H1 (cell line): ENCODE data around the gene PDCD5.

Experiments used
- BACH1 ChIP-seq: IDR thresholded peaks from 2 replicates; pipeline ENCODE4 v1.6.1; 2012; ENCODE audit warnings: low read length, improper control_type of control experiment
- CEBPB ChIP-seq: IDR thresholded peaks from 2 replicates; pipeline ENCODE4 v1.6.1; 2012; ENCODE audit warnings: low read depth, low read length
- CHD2 ChIP-seq: IDR thresholded peaks from 2 replicates; pipeline ENCODE4 v1.6.1; 2012; ENCODE audit warnings: low read length, improper control_type of control experiment
- MAFK ChIP-seq: IDR thresholded peaks from 2 replicates; pipeline ENCODE4 v1.6.1; 2012; ENCODE audit warnings: low read depth, mild to moderate bottlenecking, improper control_type of control experiment, low read length
- POLR2A ChIP-seq, 2 experiments: IDR thresholded peaks; 1 replicate in 1 of 2; 2 replicates in 1 of 2; pipeline ENCODE4 v1.6.1; 2011; ENCODE audit warnings: low read depth in 2 of 2, low read length in 2 of 2, mild to moderate bottlenecking in 2 of 2; ENCODE audit errors: control extremely low read depth in 1 of 2
- RBBP5 ChIP-seq: IDR thresholded peaks from 2 replicates; pipeline ENCODE4 v1.7.1; 2012; ENCODE audit warnings: low read depth, mild to moderate bottlenecking, inconsistent platforms, low read length, moderate library complexity, borderline replicate concordance
- RXRA ChIP-seq: IDR thresholded peaks from 2 replicates; pipeline ENCODE4 v1.6.1; 2011; ENCODE audit warnings: low read depth, mild to moderate bottlenecking, low read length, moderate library complexity; ENCODE audit not compliant: insufficient read depth
- SIN3A ChIP-seq, 2 experiments: IDR thresholded peaks in 1 of 2; conservative IDR thresholded peaks in 1 of 2; 2 replicates each; pipeline ENCODE4 v1.6.1; 2011 to 2012; ENCODE audit warnings: low read length in 2 of 2, improper control_type of control experiment in 1 of 2, low read depth in 1 of 2, mild to moderate bottlenecking in 1 of 2
- TF ChIP-seq, protein P1 (sequence below), 3 experiments: IDR thresholded peaks; 1 replicate in 2 of 3; 2 replicates in 1 of 3; pipeline versions ENCODE4 v1.5.1 to v1.6.1; 2011; ENCODE audit warnings: low read length in 3 of 3, mild to moderate bottlenecking in 3 of 3, inconsistent platforms in 2 of 3, low read depth in 1 of 3, moderate library complexity in 1 of 3; ENCODE audit not compliant: insufficient read depth in 1 of 3; ENCODE audit errors: control extremely low read depth in 1 of 3
- TF ChIP-seq, protein P2 (sequence below): IDR thresholded peaks from 2 replicates; pipeline ENCODE4 v1.6.1; 2012; ENCODE audit warnings: low read length, inconsistent platforms

DNA sequence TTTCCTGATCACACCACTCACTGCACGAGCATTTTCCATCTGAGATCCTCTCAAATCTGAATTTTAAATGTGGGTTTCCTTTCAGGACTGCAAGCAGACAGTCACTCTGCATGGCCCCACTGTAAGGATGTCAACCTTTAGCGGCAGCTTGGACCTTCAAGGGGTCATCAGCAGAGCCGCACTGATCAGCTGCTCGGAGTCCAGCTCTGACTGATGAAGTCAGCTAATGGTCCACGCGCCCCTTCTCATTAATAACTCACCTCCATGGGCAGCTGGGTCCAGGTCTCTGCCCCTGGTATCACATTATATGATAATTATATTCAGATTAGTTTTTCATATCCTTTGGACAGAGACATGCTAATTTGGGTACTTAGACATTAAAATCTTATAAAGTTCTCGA, 36.1 kb upstream of the PDCD5 start:
- TF ChIP-seq, protein P1, sequence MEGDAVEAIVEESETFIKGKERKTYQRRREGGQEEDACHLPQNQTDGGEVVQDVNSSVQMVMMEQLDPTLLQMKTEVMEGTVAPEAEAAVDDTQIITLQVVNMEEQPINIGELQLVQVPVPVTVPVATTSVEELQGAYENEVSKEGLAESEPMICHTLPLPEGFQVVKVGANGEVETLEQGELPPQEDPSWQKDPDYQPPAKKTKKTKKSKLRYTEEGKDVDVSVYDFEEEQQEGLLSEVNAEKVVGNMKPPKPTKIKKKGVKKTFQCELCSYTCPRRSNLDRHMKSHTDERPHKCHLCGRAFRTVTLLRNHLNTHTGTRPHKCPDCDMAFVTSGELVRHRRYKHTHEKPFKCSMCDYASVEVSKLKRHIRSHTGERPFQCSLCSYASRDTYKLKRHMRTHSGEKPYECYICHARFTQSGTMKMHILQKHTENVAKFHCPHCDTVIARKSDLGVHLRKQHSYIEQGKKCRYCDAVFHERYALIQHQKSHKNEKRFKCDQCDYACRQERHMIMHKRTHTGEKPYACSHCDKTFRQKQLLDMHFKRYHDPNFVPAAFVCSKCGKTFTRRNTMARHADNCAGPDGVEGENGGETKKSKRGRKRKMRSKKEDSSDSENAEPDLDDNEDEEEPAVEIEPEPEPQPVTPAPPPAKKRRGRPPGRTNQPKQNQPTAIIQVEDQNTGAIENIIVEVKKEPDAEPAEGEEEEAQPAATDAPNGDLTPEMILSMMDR (IDR thresholded peaks at IDR 0.05; ENCODE audit: control extremely low read depth in 1 of 3, insufficient read depth in 1 of 3, low read depth in 1 of 3, low read length in 3 of 3): no peak
- TF ChIP-seq, protein P2, sequence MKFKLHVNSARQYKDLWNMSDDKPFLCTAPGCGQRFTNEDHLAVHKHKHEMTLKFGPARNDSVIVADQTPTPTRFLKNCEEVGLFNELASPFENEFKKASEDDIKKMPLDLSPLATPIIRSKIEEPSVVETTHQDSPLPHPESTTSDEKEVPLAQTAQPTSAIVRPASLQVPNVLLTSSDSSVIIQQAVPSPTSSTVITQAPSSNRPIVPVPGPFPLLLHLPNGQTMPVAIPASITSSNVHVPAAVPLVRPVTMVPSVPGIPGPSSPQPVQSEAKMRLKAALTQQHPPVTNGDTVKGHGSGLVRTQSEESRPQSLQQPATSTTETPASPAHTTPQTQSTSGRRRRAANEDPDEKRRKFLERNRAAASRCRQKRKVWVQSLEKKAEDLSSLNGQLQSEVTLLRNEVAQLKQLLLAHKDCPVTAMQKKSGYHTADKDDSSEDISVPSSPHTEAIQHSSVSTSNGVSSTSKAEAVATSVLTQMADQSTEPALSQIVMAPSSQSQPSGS: no peak
- TF ChIP-seq POLR2A (IDR thresholded peaks at IDR 0.05; ENCODE audit: control extremely low read depth in 1 of 2, low read depth in 2 of 2, low read length in 2 of 2) (no peak), SIN3A (conservative IDR thresholded peaks at IDR 0.05 in 1 of 2, IDR thresholded peaks at IDR 0.05 in 1 of 2; ENCODE audit: low read depth in 1 of 2, low read length in 2 of 2) (no peak), RBBP5 (no peak), CHD2 (no peak), BACH1 (no peak), RXRA (no peak), MAFK (no peak), CEBPB (no peak)
